Pancreas (tissue), 10 donors: ENCODE data around the gene CCL22. TPM values are rescaled to one million over a fixed set of nuclear protein-coding genes. Genes with fewer than 3 reads are reported as not detected.
A peak's percentile ranks its signal among the peaks of the same experiment; 100 is the strongest.
"Not testable (repeated sequence)": the region's sequence is repeated elsewhere in the genome, so short reads cannot be mapped to it uniquely, and the experiment has no call there.

Experiments
- ATAC-seq, 4 donors: fragments of 200-7000 bp; cut with Tn5 transposase; one replicate each; pipeline versions ENCODE4 v1.8.0 to v1.9.1; 2020; ENCODE audit warnings: mild to moderate bottlenecking in 4 of 4, moderate library complexity in 4 of 4
- DNase-seq, 6 donors: peaks; one replicate each; pipeline ENCODE4 v3.0.0-alpha.2; 2020
- FAIRE-seq: peaks from 2 replicates; lab custom pipeline; 2012; peaks lifted over from hg19 to GRCh38; lab: Jason Lieb, UNC
- H3K27ac ChIP-seq, 4 donors: fragments of 200-600 bp; sonication (generic); 1 replicate in 3 of 4; 2 replicates in 1 of 4; pipeline versions ENCODE4 v1.5.0 to v1.8.0; 2020
- H3K27me3 ChIP-seq, 4 donors: fragments of 200-600 bp; one replicate each; pipeline ENCODE4 v1.8.0; 2021
- H3K36me3 ChIP-seq, 3 donors: fragments of 200-600 bp; sonication (generic) in 1 of 3; one replicate each; pipeline versions ENCODE4 v1.5.0 to v1.8.0; 2020 to 2021
- H3K4me1 ChIP-seq, 3 donors: fragments of 200-600 bp; one replicate each; pipeline ENCODE4 v1.8.0; 2021
- H3K4me3 ChIP-seq, 4 donors: fragments of 200-600 bp; sonication (generic) in 2 of 4; one replicate each; pipeline versions ENCODE4 v1.5.0 to v1.8.0; 2020 to 2021
- H3K9me3 ChIP-seq, 4 donors: fragments of 200-600 bp; one replicate each; pipeline ENCODE4 v1.8.0; 2021
- CTCF ChIP-seq, 4 donors: fragments of 200-600 bp; sonication (generic) in 3 of 4; IDR thresholded peaks; one replicate each; pipeline versions ENCODE4 v1.5.0 to v1.8.0; 2021; ENCODE audit warnings: antibody characterized with exemption in 4 of 4
- WGBS, 2 donors: extraction: QIAGEN DNeasy Blood & Tissue Kit; methylation state at CpG; one replicate each; pipeline ENCODE4 v1.1.7; 2013; 5-methylcytosine and 5-hydroxymethylcytosine counted together
- intact Hi-C, 3 donors: fragments of 100-400 bp; cut with DNase I; formaldehyde crosslinking; loops; one replicate each; pipeline versions ENCODE4 v1.11.1 to v1.14.2; 2022
- polyA plus RNA-seq, 2 donors: library from polyadenylated mRNA; stranded (reverse); fragments of 200-250 nt; gene quantifications; one replicate each; pipeline ENCODE4 v1.2.3, GENCODE V29; 2013
- total RNA-seq, 6 donors: library from RNA; stranded (reverse); fragmentation: NEBNext Ultra II Directional in 4 of 6; extraction: Animal tissue kit (Norgen Biotek cat#: 25700) in 4 of 6; gene quantifications; one replicate each; pipeline versions ENCODE4 v1.2.1 to v1.2.4, GENCODE V29; 2021 to 2023
- donor health status: healthy with polysubstance abuse.
- donor health status: DM: no; HTN: no; CAD: no; lungs with moderate emphysema.
- donor health status: DM: no; HTN: no; CAD: no.
- donor health status: control.
- donor health status: control.
- donor health status: Bipolar disorder and iron deficiency.
- donor health status: DM: yes; HTN: yes; CAD: no.
- donor health status: DM: no; HTN: no; CAD: no.
- donor health status: DM: no; HTN: no; CAD: no.
- donor health status: DM: yes; HTN: yes; CAD: no.

Gene CCL22
- total and polyA plus RNA-seq, 8 donors: 0.05 to 0.85 (median 0.12) TPM; not detected in 4

- Histone ChIP-seq H3K36me3 (no peaks in the 10 kb centered on the region), H3K27ac (no peak overlapping the region), H3K27me3 (no peaks in the 10 kb centered on the region), H3K4me1 (peaks cover 0 to 2% (median 0%) of the 10 kb centered on the region in 3 donors), H3K9me3 (no peaks in the 10 kb centered on the region), H3K4me3 (no peak overlapping the region)
- DNase-seq (peak in 1 of 6 donors; percentile 31), FAIRE-seq (no peak), ATAC-seq (peak in 3 of 4 donors; percentile 11 to 43 (median 32))
- no peak for TF ChIP-seq CTCF (IDR thresholded peaks at IDR 0.05)
- intact Hi-C loops: no loop called here
- 39 to 46% methylated on average over 7 of the region's 7 CpGs for WGBS, 2 donors
Observed at GRCh38 chr16:57394444-57394843, 35.9 kb downstream of the CCL22 start.

GRCh38 chr16:57395026-57395425 lies 36.4 kb downstream of the CCL22 start:
- FAIRE-seq: no peak
- H3K36me3 ChIP-seq: no peaks in the 10 kb centered on the region
- no peak for DNase-seq
- no peaks in the 10 kb centered on the region for H3K9me3 ChIP-seq
- H3K27ac ChIP-seq: no peak overlapping the region
- no peak for ATAC-seq
- H3K4me1 ChIP-seq: peaks cover 0 to 2% (median 0%) of the 10 kb centered on the region in 3 donors
- intact Hi-C loops: no loop called here
- 73 to 80% methylated on average over 5 of the region's 5 CpGs for WGBS, 2 donors
- no peaks in the 10 kb centered on the region for H3K27me3 ChIP-seq
- H3K4me3 ChIP-seq: no peak overlapping the region
- no peak for TF ChIP-seq CTCF (IDR thresholded peaks at IDR 0.05)

- DNase-seq (no peak), FAIRE-seq (no peak), ATAC-seq (no peak)
- Histone ChIP-seq H3K4me1 (peaks cover 0 to 2% (median 0%) of the 10 kb centered on the region in 3 donors), H3K9me3 (no peaks in the 10 kb centered on the region), H3K4me3 (no peak overlapping the region), H3K36me3 (no peaks in the 10 kb centered on the region), H3K27ac (no peak overlapping the region), H3K27me3 (no peaks in the 10 kb centered on the region)
- intact Hi-C loops: no loop called here
- 82 to 87% methylated on average over 4 of the region's 4 CpGs for WGBS, 2 donors
- TF ChIP-seq CTCF (IDR thresholded peaks at IDR 0.05): no peak
Observed at GRCh38 chr16:57396786-57397185, 38.2 kb downstream of the CCL22 start.

GRCh38 chr16:57397493-57397892 lies 38.9 kb downstream of the CCL22 start:
- DNase-seq, ATAC-seq, H3K27ac ChIP-seq, H3K4me1 ChIP-seq, H3K36me3 ChIP-seq, H3K27me3 ChIP-seq, H3K4me3 ChIP-seq, H3K9me3 ChIP-seq, intact Hi-C loops, FAIRE-seq: not testable (repeated sequence)
- 75 to 84% methylated on average over 4 of the region's 4 CpGs for whole genome bisulfite sequencing, 2 donors

GRCh38 chr16:57401943-57402640 lies 43.5 kb downstream of the CCL22 start:
- 49 to 55% methylated on average over 7 of the region's 7 CpGs for WGBS, 2 donors
- FAIRE-seq: no peak
- Histone ChIP-seq H3K36me3 (no peaks in the 10 kb centered on the region), H3K9me3 (no peaks in the 10 kb centered on the region), H3K4me1 (no peaks in the 10 kb centered on the region), H3K4me3 (no peak overlapping the region), H3K27ac (no peak overlapping the region), H3K27me3 (no peaks in the 10 kb centered on the region)
- no peak for DNase-seq
- intact Hi-C loops: no loop called here
- no peak for TF ChIP-seq CTCF (IDR thresholded peaks at IDR 0.05)
- no peak for ATAC-seq
